Measurements from ENCODE around the gene MCIDAS. TPM values are rescaled to one million over a fixed set of nuclear protein-coding genes. Genes with fewer than 3 reads are reported as not detected.

Gene MCIDAS
- total and polyA plus RNA-seq, 2 of the 13 experiments (the other 11 are each of a cell fraction or from before 2014, with no cell fraction given) = not detected

DNA sequence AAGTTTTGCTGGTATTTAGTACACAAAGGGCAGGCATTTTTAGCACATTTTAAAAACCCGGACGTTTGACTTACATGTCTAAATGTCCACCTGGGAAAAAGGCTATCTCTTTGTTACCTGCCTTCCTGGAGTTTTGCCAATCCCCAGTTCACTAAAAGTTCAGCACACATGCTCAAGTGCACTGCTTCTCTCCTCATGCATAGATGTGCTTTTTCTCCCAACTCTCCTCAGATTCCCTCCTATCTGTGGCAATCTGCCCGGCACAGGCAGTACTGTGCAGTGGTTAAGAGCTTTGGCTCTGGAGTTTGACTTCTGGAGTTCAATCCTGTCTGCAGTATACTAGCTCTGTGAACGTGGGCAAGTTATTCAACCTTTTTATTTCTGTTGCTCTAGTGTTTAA lies 14.6 kb upstream of the MCIDAS start:
- Histone ChIP-seq H3K27ac (ENCODE audit: extremely low read length, insufficient read depth, low read length) (no peak overlapping the region), H3K79me2 (ENCODE audit: insufficient read depth, low read length) (no peaks in the 10 kb centered on the region), H3K36me3 (replicated peaks in 1 of 2; ENCODE audit: control insufficient read depth in 1 of 2, insufficient read depth in 2 of 2, low read length in 2 of 2) (no peaks in the 10 kb centered on the region), H3K9ac (ENCODE audit: insufficient read depth, low read depth, low read length) (no peak overlapping the region), H2AFZ (ENCODE audit: low read length) (no peak overlapping the region), H3K27me3 (ENCODE audit: control insufficient read depth in 1 of 2, insufficient read depth in 2 of 2, low read length in 2 of 2) (no peaks in the 10 kb centered on the region), H3K4me3 (replicated peaks in 1 of 3; ENCODE audit: insufficient read depth in 1 of 3, low read depth in 2 of 3, low read length in 3 of 3) (no peak overlapping the region), H3K9me3 (ENCODE audit: low read length) (no peaks in the 10 kb centered on the region), H4K20me1 (ENCODE audit: insufficient read depth, low read length) (no peaks in the 10 kb centered on the region), H3K4me1 (ENCODE audit: insufficient read depth, low read length) (no peaks in the 10 kb centered on the region), H3K4me2 (ENCODE audit: low read depth, low read length) (no peak overlapping the region)
- ChIA-PET CTCF (ENCODE audit: low intra/inter-chr PET ratio, low total read pairs) (no interaction called here), POLR2A (no interaction called here)
- in situ Hi-C loops (cut with HindIII; ENCODE audit: extremely low pct_ligation_motif_present, low pct_unique_long_range_greater_than_20kb) (no loop called here), intact Hi-C loops (cut with micrococcal nuclease; ENCODE audit: unreplicated experiment) (no loop called here)
- FAIRE-seq (no peak), DNase-seq (ENCODE audit: low spot score) (no peak), ATAC-seq (no peak)
- TF ChIP-seq SIN3B (IDR thresholded peaks at IDR 0.05; ENCODE audit: low read length) (no peak), TBL1XR1 (IDR thresholded peaks at IDR 0.05; ENCODE audit: borderline replicate concordance, low read length, partially characterized antibody) (no peak), ZNF556 (CRISPR knock-in tag; IDR thresholded peaks at IDR 0.05; ENCODE audit: borderline replicate concordance) (no peak), ZNF136 (CRISPR knock-in tag; IDR thresholded peaks at IDR 0.05; ENCODE audit: low read depth) (no peak), ZNF264 (CRISPR knock-in tag; IDR thresholded peaks at IDR 0.05) (no peak), ELF1 (CRISPR knock-in tag; IDR thresholded peaks at IDR 0.05) (no peak), ZSCAN20 (CRISPR knock-in tag; IDR thresholded peaks at IDR 0.05; ENCODE audit: borderline replicate concordance) (no peak), CEBPG (CRISPR knock-in tag; IDR thresholded peaks at IDR 0.05) (no peak), ZNF451 (CRISPR knock-in tag; IDR thresholded peaks at IDR 0.05) (no peak), BRCA1 (CRISPR knock-in tag; IDR thresholded peaks at IDR 0.05) (no peak)
- TF ChIP-seq, protein P1, sequence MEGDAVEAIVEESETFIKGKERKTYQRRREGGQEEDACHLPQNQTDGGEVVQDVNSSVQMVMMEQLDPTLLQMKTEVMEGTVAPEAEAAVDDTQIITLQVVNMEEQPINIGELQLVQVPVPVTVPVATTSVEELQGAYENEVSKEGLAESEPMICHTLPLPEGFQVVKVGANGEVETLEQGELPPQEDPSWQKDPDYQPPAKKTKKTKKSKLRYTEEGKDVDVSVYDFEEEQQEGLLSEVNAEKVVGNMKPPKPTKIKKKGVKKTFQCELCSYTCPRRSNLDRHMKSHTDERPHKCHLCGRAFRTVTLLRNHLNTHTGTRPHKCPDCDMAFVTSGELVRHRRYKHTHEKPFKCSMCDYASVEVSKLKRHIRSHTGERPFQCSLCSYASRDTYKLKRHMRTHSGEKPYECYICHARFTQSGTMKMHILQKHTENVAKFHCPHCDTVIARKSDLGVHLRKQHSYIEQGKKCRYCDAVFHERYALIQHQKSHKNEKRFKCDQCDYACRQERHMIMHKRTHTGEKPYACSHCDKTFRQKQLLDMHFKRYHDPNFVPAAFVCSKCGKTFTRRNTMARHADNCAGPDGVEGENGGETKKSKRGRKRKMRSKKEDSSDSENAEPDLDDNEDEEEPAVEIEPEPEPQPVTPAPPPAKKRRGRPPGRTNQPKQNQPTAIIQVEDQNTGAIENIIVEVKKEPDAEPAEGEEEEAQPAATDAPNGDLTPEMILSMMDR (CRISPR knock-in tag; IDR thresholded peaks at IDR 0.05) = no peak
- 4% methylated on average over 4 of the region's 4 CpGs for whole genome bisulfite sequencing (ENCODE audit: low lambda C conversion rate)
- no TSS peak for BruUV-seq (replicated peaks)
